Activated CD4-positive, alpha-beta memory T cell treated with anti-CD3 and anti-CD28 coated beads for 36 hours (primary cell): ENCODE measurements around the gene GAS6. TPM values are rescaled to one million over a fixed set of nuclear protein-coding genes. Genes with fewer than 3 reads are reported as not detected.

Experiments
- CTCF ChIA-PET: fragments of 350-600 bp; sonication (Branson Sonifier 250); formaldehyde crosslinking; loops from one replicate; lab custom pipeline; 2021; ENCODE audit warnings: antibody characterized with exemption, inconsistent platforms; lab: Charles Lee
- POLR2A ChIA-PET: fragments of 350-600 bp; sonication (Branson Sonifier 250); formaldehyde crosslinking; loops from one replicate; lab custom pipeline; 2021; ENCODE audit warnings: antibody characterized with exemption; lab: Charles Lee
- DNase-seq: peaks from one replicate; pipeline ENCODE4 v3.0.0-alpha.2; 2020
- H3K27ac Mint-ChIP-seq: one replicate; pipeline ENCODE4 v1.8.0; 2021; ENCODE audit warnings: mixed read lengths
- H3K27me3 Mint-ChIP-seq: one replicate; pipeline ENCODE4 v1.8.0; 2021; ENCODE audit warnings: mixed read lengths
- H3K36me3 Mint-ChIP-seq: one replicate; pipeline ENCODE4 v1.8.0; 2021; ENCODE audit warnings: mixed read lengths
- H3K4me1 Mint-ChIP-seq: one replicate; pipeline ENCODE4 v1.8.0; 2021; ENCODE audit warnings: low read depth, mixed read lengths
- H3K4me3 Mint-ChIP-seq: one replicate; pipeline ENCODE4 v1.8.0; 2021; ENCODE audit warnings: mild to moderate bottlenecking, mixed read lengths
- H3K9me3 Mint-ChIP-seq: one replicate; pipeline ENCODE4 v1.8.0; 2021; ENCODE audit warnings: mixed read lengths
- intact Hi-C: fragments of 100-400 bp; cut with micrococcal nuclease; formaldehyde crosslinking; loops from one replicate; pipeline ENCODE4 v1.15.1; 2023
- total RNA-seq, 2 experiments: library from RNA; stranded (reverse); gene quantifications; one replicate each; pipeline ENCODE4 v1.2.3, GENCODE V29; 2021

The GAS6 gene
- total RNA-seq, 2 experiments from 2014 or later, result 1.5 TPM

DNA sequence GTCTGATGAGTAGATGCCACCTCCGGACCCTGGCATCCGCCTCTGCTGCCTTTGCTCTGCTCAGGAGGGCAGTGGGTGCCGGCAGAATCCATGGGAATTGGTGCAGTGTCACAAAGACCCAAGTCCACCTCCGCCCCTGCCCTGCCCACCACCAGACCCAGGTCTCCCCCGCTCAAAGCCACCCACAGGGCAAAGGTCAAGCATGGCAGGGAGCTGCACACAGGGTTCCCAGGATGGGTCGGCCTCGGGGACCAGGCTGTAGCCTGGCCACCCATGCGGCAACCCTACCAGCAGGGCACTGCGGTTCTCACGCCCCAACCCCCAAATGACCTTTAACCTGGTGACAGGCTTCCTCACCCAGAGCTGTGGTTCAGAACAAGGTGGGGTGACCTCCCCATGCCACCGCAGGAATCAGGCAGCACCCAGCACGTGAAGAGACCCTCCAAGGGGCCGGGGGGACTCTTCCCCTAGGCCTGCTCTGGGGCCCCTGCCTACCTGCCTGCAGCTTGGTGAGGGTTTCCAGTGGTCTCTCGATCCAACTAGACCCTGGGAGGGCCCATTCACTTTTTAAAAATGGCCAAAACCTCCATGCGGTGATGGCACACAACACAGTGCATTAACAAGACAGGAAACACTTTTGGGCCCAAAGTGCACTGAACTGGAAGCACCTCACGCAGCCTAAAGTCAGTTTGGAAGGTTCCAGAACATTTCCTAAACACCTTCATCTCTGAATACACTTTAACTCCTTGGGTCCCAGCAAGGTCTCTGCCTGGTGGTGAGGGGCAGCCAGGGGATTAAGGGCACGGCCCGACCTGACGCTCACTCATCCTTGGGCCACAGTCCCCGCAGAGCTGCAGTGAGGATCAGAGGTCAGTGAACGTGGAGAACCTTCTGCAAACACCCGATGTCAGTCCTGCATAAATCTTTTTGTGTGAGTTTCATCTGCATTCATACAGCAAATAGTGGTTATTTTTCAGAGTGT, 11.0 kb downstream of the GAS6 start:
- POLR2A ChIA-PET, result no interaction called here
- peaks cover 8% of the 10 kb centered on the region for H3K4me1 Mint-ChIP-seq
- peak; percentile 5 for DNase-seq
- H3K27me3 Mint-ChIP-seq, result no peaks in the 10 kb centered on the region
- H3K36me3 Mint-ChIP-seq, result no peaks in the 10 kb centered on the region
- CTCF ChIA-PET, result no interaction called here
- H3K9me3 Mint-ChIP-seq, result no peaks in the 10 kb centered on the region
- H3K27ac Mint-ChIP-seq, result no peak overlapping the region
- H3K4me3 Mint-ChIP-seq, result no peak overlapping the region
- intact Hi-C loops, result no loop called here

DNA sequence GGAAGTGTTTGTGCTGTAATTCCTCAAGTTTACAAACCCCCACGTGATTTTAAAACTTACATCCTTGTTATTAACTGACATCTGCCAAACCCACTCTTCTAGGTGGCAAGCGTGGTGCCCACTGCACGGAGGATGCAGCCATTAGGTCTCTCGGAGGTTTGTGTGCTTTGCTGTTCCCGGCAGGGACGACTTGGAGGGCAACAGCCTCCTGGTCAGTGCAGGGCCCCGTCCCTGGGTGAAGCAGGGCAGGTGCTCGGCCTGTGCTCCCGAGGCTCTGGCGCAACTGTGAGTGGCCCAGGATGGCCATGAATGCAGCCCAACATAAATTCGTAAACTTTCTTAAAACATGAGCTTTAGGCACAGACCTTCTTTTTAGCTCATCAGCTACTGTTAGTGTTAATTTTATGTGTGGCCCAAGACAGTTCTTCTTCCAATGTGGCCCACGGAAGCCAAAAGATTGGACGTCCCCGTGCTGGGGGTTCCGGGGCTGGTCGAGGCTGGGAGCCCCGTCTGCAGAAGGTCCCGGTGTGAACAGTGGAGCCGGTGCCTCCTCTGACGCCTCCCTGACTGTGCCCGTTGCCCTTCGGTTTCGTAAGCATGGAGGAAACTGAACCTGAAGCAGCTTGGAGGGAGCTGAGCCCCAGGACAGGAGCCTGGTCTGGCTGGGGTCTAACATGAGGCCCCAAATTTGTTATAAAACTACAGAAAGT, 11.9 kb downstream of the GAS6 start:
- peak; percentile 7 for DNase-seq
- no peaks in the 10 kb centered on the region for H3K27me3 Mint-ChIP-seq
- H3K36me3 Mint-ChIP-seq, result no peaks in the 10 kb centered on the region
- ChIA-PET CTCF (interaction anchor here (0.6 kb wide), 1 partner anchor 111 kb away, joined by 3 read pairs; no protein-coding TSS in a partner anchor), POLR2A (no interaction called here)
- no peaks in the 10 kb centered on the region for H3K9me3 Mint-ChIP-seq
- no peak overlapping the region for H3K4me3 Mint-ChIP-seq
- intact Hi-C loops, result no loop called here
- H3K4me1 Mint-ChIP-seq, result peaks cover 8% of the 10 kb centered on the region
- no peak overlapping the region for H3K27ac Mint-ChIP-seq

DNA sequence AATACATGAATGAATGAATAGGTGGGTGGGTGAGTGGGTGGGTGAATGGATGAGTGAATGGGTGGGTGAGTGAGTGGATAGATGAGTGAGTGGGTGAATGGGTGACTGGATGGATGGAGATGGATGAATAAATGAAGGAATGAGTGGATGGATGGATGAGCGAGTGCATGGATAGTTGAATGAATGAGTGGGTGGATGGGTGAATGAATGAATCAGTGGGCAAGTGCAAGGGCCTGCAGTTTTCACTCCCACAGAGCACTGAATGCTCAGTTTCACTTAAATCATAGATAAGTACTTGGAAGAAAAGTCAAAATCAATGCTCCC, 12.4 kb downstream of the GAS6 start:
- DNase-seq, result peak; percentile 4
- intact Hi-C loops, result no loop called here
- Mint-ChIP-seq H3K27ac (no peak overlapping the region), H3K4me1 (peaks cover 13% of the 10 kb centered on the region), H3K9me3 (no peaks in the 10 kb centered on the region), H3K27me3 (no peaks in the 10 kb centered on the region), H3K36me3 (no peaks in the 10 kb centered on the region), H3K4me3 (no peak overlapping the region)
- ChIA-PET CTCF (interaction anchor here (0.6 kb wide), 1 partner anchor 110 kb away, joined by 3 read pairs; no protein-coding TSS in a partner anchor), POLR2A (no interaction called here)

DNA sequence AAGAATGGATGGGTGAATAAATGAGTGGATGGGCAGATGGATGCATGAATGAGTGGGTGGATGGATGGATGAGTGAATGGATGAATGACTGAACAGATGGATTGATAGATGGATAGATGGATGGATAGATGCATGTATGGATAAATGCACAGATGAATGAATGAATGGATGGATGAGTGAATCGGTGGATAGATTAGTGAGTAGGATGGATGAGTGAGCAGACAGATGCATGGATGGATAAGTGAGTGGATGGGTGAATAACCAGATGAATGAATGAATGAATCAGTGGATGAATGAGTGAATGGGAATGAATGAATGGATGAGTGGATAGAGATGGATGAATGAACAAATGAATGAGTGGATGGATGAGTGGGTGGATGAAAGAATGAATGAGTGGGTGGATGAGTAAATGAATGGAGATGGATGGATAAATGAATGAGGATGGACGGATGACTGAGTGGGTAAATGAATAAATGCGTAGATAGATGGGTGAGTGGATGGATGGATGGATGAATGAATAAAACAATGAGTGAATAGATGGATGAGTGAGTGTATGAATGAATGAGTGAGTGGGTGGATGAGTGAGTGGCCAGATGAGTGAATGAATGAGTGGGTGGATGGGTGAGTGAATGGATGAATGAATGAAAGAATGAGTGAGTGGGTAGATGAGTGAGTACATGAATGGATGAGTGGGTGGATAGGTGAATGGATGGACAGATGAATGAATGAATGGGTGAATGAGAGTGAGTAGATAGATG, 13.0 kb downstream of the GAS6 start:
- H3K4me1 Mint-ChIP-seq, result peaks cover 19% of the 10 kb centered on the region
- intact Hi-C loops, result no loop called here
- no peak for DNase-seq
- no peaks in the 10 kb centered on the region for H3K36me3 Mint-ChIP-seq
- no peak overlapping the region for H3K27ac Mint-ChIP-seq
- H3K9me3 Mint-ChIP-seq, result no peaks in the 10 kb centered on the region
- no peak overlapping the region for H3K4me3 Mint-ChIP-seq
- no peaks in the 10 kb centered on the region for H3K27me3 Mint-ChIP-seq
- ChIA-PET POLR2A (no interaction called here), CTCF (no interaction called here)

DNA sequence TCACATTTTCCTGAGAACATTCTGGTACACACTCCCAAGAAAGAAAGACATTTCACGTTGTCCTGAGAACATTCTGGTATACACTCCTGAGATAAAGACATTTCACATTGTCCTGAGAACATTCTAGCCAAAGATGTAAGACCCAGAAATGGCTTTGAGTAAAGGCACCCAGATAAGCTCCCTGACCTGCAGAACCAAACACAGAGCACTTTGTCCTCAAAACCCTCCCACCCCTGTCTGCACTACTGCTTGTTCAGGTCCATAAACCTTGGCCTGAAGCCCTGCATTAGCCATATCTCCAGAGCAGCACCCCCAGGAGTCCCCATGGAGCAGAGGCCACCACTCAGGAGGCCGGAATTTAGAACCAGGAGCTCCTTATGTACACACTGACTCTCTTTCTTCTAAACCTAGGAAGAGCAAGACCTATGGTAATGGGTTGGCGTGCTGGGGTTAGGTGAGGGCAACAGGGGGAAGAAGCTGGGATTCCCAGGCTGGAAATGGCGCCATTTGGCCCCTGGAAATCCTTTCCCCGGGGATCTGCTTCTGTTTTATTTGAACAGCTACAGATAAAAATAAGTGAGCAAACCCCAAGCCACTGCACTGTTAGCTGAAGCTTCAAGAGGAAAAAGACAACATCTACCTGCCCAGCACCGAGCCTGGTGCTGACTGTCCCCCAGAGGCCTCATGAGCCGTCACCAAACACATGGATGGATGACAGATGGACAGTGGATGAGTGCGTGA, 13.7 kb downstream of the GAS6 start:
- Mint-ChIP-seq H3K36me3 (no peaks in the 10 kb centered on the region), H3K4me3 (no peak overlapping the region), H3K9me3 (no peaks in the 10 kb centered on the region), H3K27ac (no peak overlapping the region), H3K4me1 (peaks cover 26% of the 10 kb centered on the region), H3K27me3 (no peaks in the 10 kb centered on the region)
- ChIA-PET POLR2A (no interaction called here), CTCF (no interaction called here)
- no peak for DNase-seq
- intact Hi-C loops, result no loop called here

DNA sequence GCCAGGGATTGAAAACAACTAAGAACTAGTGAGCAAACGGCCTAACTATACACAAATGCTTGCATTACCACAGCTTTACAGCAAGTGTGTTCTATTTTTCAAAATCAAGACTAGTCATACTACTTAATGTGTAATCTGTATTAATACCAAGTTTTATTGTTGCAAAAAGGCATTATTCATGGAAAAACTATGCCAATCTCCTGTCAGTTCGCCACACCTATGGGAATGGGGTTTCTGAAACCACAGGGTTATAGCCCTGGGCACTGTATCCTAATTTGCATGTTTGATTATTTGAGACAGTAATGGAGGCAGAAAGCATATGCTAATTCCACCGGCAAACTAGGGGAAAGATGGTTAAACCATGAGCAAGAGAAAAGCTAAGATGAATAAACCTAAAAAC, 14.3 kb downstream of the GAS6 start:
- Mint-ChIP-seq H3K27me3 (no peaks in the 10 kb centered on the region), H3K4me3 (no peak overlapping the region), H3K36me3 (no peaks in the 10 kb centered on the region), H3K27ac (no peak overlapping the region), H3K4me1 (peaks cover 28% of the 10 kb centered on the region), H3K9me3 (no peaks in the 10 kb centered on the region)
- no peak for DNase-seq
- CTCF ChIA-PET, result no interaction called here
- POLR2A ChIA-PET, result no interaction called here
- intact Hi-C loops, result no loop called here

DNA sequence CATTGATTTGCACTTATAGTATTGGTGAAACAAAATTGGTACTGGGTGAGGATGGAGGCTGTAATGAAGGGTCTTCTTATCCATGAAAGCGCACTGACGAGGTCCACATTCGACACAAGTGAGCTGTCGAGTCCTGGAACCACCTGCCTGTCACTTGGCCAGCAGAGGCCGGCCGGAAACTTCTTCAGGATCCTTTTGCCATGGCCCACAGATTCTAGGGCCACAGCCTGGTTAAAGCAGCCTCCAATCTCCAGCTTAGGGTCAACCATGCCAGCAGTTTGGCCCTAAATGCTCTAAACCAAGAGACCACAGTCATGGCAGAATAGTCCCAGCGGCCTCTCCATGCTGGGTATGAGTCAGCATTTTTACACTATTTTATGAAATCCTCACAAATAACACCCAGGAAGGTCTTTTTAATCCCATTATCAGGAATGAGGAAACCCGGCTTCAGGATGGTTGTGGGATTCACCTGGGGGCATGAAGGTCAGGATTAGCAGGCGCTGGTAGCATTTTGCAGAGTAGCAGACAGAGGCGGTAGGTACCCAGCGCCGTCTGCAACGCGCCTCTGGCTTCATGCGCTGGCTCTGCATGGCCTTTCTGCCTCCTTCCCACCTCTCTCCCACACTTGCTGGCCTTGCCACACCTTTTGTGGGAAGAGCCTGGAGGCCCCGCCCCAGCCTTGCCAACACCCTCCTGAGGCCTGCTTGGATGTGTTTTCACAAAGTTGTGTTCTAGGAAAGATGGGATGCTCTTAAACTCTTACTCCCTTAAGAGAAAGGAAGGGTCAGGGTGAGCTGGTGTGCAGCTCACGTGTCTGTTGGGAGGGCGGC, 15.2 kb downstream of the GAS6 start:
- Mint-ChIP-seq H3K9me3 (no peaks in the 10 kb centered on the region), H3K4me3 (no peak overlapping the region), H3K27ac (no peak overlapping the region), H3K36me3 (no peaks in the 10 kb centered on the region), H3K27me3 (no peaks in the 10 kb centered on the region), H3K4me1 (peaks cover 28% of the 10 kb centered on the region)
- CTCF ChIA-PET, result no interaction called here
- peak; percentile 3 for DNase-seq
- intact Hi-C loops, result no loop called here
- POLR2A ChIA-PET, result no interaction called here

DNA sequence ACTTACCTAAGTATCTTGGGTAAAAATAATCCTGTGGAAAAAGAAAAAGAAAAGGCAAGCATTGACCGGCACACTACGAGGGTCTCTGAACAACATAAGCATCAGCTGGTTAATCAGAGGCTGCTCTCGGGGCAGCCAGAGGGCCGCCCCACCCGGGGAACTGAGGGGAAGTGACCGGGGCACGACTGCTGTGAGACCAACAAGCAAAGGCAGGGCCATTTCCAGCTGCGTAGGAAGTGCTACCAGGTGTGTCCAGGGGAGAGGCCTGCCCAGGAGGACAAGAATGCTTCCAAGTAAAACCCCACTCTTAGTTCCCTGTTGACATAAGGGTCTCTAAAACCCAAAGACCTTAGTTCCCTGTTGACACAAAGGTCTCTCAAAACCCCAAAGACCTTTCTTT, 15.9 kb downstream of the GAS6 start:
- H3K36me3 Mint-ChIP-seq, result no peaks in the 10 kb centered on the region
- intact Hi-C loops, result no loop called here
- H3K4me1 Mint-ChIP-seq, result peaks cover 28% of the 10 kb centered on the region
- H3K27me3 Mint-ChIP-seq, result no peaks in the 10 kb centered on the region
- H3K4me3 Mint-ChIP-seq, result no peak overlapping the region
- DNase-seq, result peak; percentile 3
- H3K27ac Mint-ChIP-seq, result no peak overlapping the region
- POLR2A ChIA-PET, result no interaction called here
- CTCF ChIA-PET, result no interaction called here
- no peaks in the 10 kb centered on the region for H3K9me3 Mint-ChIP-seq

DNA sequence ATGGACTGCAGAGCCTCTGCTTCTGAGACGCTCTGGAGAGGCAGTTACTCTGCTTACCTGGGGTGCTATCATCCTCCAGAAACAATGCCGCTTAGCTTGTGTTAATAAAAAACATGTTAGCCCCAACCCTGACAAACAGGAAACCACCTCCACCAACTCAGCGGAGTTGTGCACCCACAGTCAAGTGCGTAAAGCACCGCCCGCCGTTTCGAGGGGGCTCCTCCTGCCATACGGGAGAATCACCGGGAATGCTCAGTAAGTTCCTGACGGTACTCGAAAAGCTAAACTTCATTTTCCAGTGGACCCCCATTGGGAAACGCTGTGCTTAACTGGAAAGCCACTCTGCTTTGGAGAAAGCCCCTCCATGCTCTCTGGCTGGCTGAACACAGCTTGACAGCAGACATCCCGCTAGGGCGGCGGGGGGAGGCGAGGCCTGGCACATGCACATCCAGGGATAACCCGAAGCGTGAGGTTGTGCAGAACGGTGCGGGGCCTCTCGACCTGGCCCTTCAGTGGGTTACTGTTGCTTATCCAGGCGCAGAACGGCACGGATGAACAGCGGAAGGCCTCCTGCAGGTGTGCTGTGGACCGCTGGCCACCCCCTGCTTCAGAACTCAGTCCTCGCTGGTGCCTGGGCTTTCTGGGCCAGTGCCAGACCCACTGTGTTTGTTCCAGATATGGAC, 17.1 kb downstream of the GAS6 start:
- Mint-ChIP-seq H3K27ac (no peak overlapping the region), H3K9me3 (no peaks in the 10 kb centered on the region), H3K27me3 (no peaks in the 10 kb centered on the region), H3K36me3 (no peaks in the 10 kb centered on the region), H3K4me1 (peaks cover 28% of the 10 kb centered on the region), H3K4me3 (no peak overlapping the region)
- ChIA-PET CTCF (no interaction called here), POLR2A (no interaction called here)
- intact Hi-C loops, result no loop called here
- no peak for DNase-seq

DNA sequence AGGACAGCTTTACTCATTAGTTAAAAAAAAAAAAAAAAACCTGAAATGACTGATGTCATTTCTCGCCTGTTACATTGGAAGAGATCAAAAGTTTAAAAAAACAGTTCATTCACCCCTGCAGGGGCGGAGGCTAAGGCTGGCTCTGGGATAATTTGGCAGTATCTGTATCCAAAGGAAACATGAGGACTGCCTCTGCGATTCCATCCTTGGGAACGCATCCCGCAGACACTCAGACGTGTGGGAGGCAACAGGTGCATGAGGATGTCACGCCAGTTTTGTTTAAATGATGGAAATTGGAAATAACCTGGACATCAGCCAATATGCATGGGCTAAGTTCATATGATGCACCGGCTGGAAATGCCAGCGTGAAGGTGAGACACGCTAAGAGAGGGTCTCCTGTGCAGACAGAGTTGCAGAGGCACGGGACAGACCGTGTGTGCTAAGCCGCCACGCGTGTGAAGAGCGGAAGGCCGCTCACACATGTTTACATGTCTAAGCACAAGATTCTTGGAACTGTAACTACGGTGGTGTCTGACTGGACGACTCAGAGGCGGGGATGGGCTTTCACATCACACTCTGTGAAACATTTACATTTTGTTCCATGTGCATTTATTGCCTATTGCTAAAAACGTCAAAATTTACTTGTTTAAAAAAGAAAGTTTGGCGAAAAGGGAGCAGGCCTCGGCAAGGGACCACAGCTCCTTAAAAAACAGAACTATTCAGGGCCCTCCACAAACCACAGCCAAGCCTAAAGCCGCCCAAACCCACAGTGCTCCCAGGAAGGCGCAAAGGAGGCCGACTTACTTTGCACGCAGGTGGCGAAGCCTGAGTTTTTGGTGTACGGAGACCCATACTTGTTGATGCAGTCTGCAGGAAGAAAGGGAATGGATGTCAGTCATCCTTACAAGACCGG, 17.9 kb downstream of the GAS6 start:
- intact Hi-C loops, result no loop called here
- H3K27ac Mint-ChIP-seq, result no peak overlapping the region
- H3K27me3 Mint-ChIP-seq, result no peaks in the 10 kb centered on the region
- H3K4me1 Mint-ChIP-seq, result peaks cover 31% of the 10 kb centered on the region
- CTCF ChIA-PET, result no interaction called here
- H3K36me3 Mint-ChIP-seq, result no peaks in the 10 kb centered on the region
- POLR2A ChIA-PET, result no interaction called here
- no peak overlapping the region for H3K4me3 Mint-ChIP-seq
- no peaks in the 10 kb centered on the region for H3K9me3 Mint-ChIP-seq
- no peak for DNase-seq
